ENCODE data around the gene TEX36.
"Not testable (repeated sequence)": the region's sequence is repeated elsewhere in the genome, so short reads cannot be mapped to it uniquely, and the experiment has no call there.

The TEX36 gene

DNA sequence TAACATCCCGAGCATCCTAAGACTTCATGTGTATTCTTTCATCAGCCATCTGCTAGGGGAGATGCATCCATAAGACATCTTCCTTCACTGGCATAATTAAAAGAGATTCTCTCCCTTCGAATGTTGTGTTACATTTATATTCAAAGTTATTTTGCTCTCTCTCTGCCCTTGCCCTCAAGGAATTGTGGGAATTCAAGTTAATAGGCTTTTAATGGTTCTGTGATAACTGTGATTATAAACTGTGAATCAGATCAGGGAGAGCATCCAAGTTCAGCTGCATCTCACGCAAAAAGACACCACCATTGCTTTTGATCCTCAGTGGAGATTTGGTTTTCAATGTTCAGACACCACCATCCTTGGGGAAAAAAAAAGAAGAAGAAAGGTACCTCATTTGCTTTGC lies 9.2 kb upstream of the TEX36 start:
- DNase-seq (ENCODE audit: low read depth): no peak

DNA sequence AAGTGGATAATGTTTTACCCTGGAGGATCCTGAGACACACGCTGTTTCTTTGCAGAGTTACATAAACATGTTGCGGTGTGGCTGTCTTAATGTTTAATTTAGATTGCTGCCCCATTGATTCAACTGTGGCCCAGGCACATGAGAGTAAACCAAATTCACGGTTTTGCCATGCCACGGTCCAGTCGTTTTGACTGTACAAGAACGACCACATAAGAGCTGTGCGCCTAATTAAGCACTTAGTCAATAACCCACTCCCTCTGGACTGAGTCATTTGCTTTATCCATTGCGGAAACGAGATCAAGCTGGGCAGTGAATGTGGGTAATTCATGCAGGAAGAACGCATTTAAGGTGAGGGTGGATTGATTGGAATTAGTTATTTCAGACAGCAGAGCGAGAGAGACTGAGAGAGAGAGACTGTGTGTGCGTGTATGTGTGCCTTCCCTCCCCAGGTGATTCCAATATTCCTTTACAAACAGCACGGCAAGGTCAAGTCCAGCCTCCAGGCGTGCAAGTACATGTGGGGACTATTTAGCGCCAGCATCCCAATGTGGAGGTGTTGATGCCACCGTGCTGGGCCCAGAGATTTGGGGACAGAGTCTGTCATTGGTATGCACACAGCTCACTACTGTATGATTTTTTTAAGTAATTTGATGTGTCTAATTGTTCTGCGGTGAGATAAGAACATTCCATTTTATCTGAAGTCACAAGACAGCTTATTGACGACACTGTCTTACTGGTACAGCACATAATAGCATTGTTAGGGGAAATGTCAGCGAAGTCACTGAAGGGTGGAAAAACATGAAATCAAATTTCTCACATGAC lies 8.4 kb upstream of the TEX36 start:
- DNase-seq (ENCODE audit: low read depth): no peak

DNA sequence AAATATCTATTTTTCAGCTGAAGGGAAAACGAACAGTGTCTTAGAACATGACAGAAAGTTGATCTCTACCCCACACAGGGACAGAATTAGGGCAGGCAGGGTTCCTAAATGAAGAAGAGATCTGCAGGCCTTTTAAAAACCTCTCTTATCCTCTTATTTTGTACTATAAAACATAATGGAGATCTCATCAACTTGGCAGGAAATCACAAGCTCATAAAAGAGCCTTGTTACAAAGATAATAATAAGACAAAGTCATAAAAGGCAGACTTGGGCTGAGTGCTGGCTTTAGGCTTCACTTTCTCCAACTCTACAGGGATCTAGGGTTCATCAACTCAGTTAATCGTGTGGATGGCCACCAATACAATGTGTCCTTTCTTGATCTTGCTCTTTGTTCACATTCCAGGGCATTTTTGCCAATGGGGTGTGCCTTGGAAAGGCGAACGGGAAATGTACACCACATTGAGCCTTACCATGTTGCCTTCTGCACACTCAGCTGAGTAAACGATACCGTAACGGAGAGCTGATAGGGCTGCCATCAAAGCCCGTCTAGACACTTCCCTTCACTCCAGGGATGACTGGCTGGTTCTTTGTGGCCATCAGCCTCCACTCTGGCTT lies 7.1 kb upstream of the TEX36 start:
- no peak for DNase-seq (ENCODE audit: low read depth)

DNA sequence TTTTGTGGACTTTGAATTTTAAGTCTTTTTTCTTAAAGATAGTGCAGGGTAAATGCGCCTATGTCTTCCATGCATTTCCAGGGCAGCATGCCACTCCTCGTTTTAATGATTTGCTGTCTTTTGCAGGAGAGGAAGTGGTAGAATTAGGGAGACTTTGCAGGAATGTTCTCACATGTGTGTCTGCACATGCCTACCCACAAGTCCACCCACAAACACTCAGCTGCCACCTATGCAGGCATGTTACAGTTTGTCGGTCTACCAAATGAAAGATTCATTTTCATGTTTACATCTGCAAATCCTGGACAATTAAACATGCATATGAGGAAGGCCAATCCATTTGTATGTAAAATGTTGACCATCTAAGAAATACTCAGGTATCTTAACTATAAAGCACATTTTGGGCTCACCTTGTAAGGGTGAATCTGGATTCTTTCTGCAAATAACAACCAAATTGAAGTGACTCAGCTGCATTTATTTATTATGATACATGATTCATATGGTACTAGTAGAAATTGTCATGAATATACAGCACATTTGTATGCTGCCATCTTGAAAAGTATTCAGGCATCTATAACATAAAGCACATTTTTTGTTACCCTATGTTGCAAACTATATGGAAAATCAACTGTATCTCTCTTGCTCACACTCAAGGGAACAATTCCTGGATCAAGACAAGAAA lies 4.7 kb upstream of the TEX36 start:
- no peak for DNase-seq (ENCODE audit: low read depth)

DNA sequence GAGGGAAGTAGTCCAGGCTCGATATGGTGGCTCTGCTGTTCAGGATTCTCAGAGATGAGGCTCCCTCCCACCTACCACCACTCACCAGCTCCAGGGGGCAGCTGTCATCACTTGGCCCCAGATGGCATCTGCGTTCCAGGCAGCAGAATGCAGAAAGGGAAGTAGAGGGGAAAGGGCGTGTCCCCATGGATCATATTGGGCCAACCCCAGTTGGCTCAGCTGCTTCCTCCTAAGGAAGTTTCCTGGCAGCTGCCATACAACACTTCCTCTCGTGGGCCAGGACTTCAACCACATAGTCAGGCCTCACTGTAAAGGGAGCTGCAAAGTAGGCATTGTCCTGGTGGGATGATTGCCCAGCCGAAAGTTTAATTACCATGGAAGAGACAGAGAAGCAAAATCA lies 1.6 kb upstream of the TEX36 start:
- no peak for DNase-seq (ENCODE audit: low read depth)

DNA sequence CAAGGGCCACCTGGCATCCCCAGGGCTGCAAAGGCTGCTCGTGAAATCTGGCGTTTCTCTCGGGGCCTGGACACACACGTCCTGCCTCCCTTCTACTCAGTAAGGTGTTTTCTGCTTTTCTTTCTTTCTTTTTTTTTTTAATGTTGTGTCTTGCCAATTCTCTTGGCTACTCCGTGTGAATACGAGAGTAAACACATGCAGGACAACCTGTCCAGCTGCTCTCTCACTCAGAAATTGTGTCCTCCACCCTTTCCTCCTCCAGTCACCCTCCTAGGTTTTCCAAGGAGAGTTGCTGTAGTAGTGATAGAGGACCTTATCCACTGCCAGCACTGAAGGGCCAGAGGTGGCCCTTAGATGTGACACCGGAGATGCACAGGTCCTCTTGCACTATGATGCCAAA lies 858 bp upstream of the TEX36 start:
- DNase-seq (ENCODE audit: low read depth): no peak

DNA sequence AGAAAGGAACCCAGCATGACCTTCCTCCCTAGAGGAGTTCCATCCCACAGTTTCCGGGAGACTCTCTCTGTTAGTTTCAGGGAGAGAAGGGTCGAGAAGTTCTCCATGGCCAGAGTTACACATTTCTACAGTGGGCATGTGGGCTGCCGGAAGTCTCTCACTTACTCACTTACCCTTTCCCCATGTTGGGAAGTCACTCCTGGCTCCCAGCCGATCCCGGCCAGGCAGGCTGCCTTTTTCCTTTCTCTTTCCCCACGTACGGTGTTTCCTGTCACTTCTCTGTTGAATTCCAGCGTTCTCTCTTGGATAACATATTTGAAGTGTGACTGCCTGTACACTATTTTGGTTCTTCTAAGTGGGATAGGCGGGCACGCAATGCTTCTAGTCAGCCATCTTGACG lies 3.5 kb downstream of the TEX36 start:
- DNase-seq (ENCODE audit: low read depth): no peak

DNA sequence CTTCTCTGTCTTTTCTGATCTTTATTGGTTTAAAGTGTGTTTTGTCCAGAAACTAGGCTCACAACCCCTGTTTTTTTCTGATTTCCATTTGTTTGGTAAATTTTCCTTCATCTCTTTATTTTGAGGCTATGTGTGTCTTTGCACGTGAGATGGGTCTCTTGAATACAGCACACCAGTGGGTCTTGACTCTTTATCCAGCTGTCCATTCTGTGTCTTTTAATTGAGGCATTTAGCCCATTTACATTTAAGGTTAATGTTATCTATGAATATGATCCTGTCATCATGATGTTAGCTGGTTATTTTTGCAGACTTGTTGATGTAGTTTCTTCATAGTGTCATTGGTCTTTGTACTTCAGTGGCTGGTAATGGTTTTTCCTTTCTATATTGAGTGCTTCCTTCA lies 10.1 kb downstream of the TEX36 start:
- no peak for DNase-seq (ENCODE audit: low read depth)

DNA sequence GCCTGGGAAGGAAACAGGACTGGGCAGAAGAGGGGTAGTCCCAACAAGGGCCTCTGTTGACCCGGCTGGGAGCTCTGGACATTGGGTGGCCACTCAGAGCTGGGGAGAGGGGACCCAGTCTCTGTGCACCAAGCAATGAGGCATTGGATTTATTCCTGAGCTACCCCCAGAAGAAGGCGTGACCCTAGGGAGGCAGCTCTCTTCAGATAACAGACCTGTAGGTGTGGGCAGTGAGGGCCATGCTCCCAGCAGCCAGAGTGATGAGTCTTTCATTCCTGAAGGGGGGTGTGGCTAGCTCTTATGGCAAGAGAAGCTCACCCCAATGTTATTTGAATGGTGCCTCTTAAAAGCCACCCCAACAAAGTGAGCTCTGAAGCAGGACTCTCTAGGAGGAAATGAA lies 20.4 kb downstream of the TEX36 start:
- no peak for DNase-seq (ENCODE audit: low read depth)

DNA sequence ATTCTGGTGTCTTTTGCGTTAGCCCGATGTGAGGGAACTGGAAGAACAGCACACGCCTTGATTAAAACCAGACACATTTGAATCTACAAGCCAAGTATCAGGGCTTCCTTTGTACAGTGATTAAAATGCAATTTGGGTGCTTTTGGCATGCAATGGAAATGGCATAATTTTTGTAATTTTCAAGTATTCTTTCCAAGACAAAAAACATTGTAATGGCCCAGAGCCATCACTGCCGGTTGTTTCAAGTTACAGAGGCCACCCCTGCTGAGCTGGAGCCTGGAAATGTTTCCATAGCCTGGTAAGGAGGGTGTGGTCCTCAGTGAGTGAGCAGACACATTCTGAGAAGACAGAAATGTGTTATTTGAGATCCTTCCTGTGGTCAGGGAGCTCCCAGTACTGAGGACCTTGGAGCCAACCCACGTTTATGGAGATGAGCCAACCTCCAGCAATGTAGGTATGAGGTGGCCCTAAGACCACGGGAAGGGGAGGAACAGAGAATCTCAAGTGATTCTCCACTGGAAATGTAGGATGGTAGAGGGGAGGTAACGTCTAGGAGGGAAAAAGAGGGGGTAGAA lies 20.9 kb downstream of the TEX36 start:
- no peak for DNase-seq (ENCODE audit: low read depth)

DNA sequence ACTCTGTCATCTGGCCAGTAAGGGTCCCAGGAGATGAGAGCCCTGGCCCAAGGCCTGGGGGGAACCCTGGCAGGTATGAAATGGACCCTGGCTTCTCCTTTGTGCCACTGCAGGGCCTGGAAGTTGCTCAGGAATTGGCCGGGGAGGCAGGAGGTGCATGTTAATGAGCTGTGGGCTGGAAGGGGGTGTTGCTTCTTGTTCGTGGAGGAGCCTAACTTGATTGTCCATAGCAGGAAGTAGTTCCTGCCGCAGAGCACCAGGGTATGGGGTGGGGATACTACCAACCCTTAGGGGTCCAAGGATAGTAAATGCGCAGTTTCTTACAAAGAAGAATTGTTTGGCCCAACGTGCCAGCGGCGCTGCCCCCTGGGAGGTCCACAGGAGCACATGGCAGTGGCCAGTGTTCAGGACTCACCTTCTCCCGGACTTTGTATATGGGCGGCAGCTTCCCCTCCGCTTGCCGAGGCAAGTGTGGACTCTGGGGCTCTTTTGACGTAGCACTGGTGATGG lies 21.5 kb downstream of the TEX36 start:
- no peak for DNase-seq (ENCODE audit: low read depth)

DNA sequence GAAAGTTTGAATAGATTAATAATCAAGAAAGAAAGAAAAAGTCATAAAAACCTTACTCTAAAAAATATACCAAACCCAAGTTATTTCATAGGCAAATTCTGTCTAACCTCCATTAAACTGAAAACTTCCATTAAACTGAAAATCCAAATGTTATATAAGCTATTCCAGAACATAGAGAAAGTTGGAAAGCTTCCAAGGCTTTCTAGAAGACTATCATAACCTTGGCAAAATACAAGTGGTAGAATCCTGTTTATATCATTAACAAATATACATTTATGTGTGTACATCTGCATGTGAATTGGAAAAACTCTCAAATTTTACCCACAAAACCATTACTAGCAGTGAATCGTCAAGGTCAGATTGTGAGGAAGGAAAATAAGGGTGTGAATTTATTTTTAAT lies 23.9 kb downstream of the TEX36 start:
- no peak for DNase-seq (ENCODE audit: low read depth)

DNA sequence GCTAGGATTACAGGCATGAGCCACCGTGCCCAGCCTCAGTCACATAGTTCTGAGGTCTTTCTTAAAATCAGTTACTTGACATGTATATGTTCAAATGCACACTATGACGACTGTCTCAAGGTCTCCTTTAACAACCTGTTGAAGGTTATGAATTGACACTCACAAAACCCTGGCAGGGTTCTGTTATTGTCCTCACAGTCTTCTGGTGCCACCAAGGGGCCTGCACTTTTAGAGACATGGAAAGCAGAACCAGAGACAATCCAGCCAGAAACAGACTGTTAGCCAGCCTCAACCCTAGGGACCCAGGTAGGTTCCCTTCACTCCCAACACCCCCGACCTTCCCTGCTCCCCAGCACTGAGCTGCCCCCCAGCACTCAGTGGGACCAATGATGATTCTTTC lies 26.4 kb downstream of the TEX36 start:
- DNase-seq (ENCODE audit: low read depth): no peak

DNA sequence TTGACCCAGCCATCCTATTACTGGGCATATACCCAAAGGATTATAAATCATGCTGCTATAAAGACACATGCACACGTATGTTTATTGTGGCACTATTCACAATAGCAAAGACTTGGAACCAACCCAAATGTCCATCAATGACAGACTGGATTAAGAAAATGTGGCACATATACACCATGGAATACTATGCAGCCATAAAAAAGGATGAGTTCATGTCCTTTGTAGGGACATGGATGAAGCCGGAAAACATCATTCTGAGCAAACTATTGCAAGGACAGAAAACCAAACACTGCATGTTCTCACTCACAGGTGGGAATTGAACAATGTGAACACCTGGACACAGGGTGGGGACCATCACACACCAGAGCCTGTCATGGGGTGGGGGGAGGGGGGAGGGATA lies 29.9 kb downstream of the TEX36 start:
- DNase-seq (ENCODE audit: low read depth): not testable (repeated sequence)

DNA sequence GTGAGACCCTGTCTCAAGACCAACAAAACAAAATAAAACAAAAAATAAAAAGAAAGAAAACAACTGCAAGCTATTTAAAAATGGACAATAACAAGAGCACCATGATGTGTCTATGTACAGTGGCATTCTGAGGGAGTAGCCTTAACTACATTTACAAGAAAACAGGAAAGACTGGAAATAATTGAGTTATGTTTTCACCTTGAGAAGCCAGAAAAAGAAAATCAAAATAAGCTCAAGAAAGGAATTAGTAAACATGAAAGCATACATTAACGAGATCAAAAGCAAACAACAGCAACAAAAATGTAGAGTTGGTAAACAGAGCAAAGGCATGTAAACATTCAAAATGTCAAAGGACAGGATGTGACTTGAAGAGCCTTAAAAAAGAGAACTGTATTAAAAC lies 36.7 kb downstream of the TEX36 start:
- DNase-seq (ENCODE audit: low read depth): no peak

DNA sequence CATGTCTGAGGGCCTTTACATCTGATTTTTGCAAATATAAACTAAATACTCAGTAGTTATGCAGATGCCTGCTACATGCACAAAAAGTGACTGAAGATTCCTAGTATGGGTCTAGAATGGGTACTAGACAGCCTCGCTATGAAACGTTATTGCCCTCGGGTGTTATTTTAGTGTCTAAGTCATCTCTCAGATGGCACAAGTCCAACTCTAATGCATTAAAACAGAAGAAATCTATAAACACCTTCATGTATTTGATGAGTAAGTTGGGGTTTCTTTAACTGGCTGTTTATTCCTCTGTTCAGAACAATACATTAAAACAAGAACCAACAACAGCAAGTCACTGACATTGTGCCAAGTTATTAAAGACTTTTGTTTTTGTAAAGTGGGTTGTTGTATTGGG lies 41.6 kb downstream of the TEX36 start:
- no peak for DNase-seq (ENCODE audit: low read depth)

DNA sequence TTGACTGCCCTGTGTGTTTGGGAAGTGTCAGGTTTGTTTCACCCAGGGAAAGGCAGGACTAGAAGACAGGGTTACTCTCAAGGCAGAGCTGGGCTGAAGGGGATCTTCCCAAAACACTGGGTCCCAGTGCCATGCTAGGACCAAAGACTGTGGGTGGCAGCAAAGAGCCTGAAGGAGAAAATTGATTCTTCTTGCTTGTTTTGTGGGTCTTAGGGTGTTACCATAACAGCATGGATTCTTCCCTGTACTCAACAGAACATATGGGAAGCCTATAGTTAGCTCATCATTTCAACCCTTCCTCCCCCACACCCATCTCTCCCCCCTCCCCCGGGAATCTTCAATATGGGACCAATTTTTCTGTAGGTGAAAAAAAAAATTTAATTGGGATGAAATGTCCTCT lies 42.3 kb downstream of the TEX36 start:
- no peak for DNase-seq (ENCODE audit: low read depth)

DNA sequence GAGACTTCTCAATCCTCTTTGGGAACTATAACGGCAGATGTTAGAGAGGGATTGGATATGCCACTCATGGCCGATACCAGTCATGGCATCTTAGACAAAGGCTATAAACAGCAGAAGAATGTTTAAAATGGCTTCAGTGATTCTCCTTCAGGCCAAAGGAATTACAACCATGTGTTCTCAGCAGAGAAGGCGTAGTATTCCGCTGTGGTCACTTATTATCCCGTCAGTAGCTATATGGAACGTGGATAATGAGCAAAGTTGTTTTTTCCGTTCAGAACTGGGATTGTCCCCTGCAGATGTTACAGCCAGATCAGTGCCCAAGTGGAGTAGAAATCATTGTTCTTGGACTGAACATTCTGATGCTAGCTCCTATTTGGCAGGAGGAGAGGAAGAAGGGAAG lies 43.1 kb downstream of the TEX36 start:
- no peak for DNase-seq (ENCODE audit: low read depth)

DNA sequence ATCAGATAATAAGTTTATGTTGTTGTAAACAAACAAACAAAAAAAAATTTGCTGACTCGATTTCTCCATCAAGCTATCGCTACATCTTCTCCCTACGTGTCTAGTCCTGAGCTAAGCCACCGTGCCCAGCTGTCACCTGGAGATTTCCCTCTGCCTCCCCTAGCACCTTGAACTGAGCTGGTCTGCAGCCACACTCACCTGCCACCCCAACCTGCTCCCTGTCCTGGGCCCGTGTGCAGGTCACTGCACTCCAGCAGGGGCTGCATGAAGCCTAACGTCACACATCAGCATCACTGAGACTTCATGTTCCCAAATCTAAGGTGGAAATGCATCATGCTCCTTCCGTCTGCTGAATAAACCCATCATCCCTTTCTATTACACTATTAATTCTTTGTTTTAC lies 44.4 kb downstream of the TEX36 start:
- DNase-seq (ENCODE audit: low read depth): no peak

DNA sequence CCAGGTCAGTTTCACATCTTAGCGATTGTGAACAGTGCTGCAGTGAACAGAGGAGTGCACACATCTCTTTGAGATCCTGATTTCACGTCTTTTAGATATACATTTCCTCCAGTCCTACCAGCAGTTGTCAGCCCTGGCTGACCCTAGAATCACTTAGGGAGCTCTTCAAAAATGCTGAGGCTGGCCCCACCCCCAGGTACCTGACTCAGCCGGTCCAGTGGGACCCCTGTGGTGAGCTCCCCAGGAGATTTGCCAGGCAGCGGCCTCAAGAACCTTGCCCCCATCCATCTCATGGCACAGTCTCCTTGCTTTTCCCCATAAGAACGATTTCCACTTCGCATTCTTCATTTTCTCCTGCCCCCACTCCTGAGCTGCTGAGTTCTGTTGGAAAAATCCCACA lies 45.5 kb downstream of the TEX36 start:
- DNase-seq (ENCODE audit: low read depth): no peak

DNA sequence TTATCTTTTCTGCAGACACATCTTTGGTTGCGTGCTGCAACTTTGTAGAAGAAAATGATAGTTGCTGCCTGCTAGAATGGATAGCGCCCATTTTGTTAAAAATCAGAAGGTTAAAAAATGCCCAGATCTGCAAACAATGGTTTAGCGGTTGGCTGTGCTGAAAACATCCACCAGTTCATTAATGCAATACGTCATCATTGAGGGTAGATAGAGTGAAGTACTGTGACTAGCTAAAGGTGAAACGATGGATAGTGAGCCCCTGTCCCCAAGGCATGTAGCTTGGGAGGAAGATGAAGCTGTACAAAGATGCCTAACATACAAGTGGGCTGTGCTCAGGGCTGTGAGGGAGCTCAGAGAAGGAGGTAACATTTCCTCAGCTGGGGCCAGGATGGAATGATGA lies 48.4 kb downstream of the TEX36 start:
- DNase-seq (ENCODE audit: low read depth): no peak

DNA sequence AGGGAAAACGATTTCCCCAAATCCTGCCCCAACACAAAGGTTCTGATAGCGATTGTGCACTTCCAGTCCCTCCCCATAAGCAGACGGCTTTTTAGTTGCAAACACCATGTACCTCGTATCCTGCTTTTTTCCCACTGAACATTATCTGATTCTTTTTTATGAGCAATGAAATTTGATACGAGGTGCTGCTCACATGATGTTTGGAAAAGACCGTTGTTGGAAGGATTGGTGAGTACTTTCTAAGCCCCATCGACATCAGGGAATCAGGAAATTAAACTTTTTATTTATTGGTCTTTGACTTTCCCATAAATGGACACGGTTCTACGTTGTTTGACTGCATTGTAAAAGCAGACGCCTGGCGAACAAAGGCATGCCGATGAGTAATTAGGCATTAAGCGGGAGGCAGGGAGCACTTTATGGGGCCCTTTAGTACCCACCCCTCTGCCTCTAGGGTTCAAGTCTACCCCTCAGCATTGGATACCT lies 49.4 kb downstream of the TEX36 start:
- no peak for DNase-seq (ENCODE audit: low read depth)

DNA sequence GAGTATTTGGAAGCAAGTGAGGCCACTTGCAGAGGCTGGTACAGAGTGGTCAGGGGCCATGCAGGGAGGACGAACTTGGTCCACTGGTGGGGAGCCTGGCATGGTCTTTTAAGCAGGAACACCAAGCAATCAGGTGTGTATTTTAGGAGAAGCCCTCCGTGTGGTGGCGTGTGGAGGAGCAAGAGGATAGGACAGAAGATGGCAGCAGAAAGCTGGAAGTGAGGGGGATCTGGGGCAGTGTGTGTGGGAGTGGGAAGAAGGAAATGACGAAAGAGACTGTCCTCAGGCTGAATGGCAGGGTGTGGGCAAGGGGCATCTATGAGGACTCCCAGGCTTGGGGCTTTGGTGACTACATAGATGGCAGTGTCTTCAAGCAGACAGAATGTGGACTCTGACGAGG lies 51.2 kb downstream of the TEX36 start:
- no peak for DNase-seq (ENCODE audit: low read depth)

Data from stimulated activated CD8-positive, alpha-beta memory T cell treated with anti-CD3 and anti-CD28 coated beads, Interleukin-15, amount 100 ng/mL, for 24 hours (primary cell).